Measurements from ENCODE around the gene SDK1.

The SDK1 gene

GRCh38 chr7:4166340-4166739 lies 865.3 kb downstream of the SDK1 start:
- Histone ChIP-seq H3K9me3 (ENCODE audit: control insufficient read depth in 2 of 2, low read length in 2 of 2) (no peaks in the 10 kb centered on the region), H3K27ac (ENCODE audit: low read length) (no peak overlapping the region), H3K4me1 (ENCODE audit: control insufficient read depth, insufficient read depth, low read length) (no peaks in the 10 kb centered on the region), H3K9ac (ENCODE audit: low read length in 2 of 2) (no peak overlapping the region), H3K27me3 (ENCODE audit: control insufficient read depth in 1 of 2, insufficient read depth in 2 of 2, low read length in 2 of 2) (no peaks in the 10 kb centered on the region), H3K4me3 (ENCODE audit: low read length in 2 of 2) (no peak overlapping the region), H3K36me3 (ENCODE audit: control insufficient read depth in 2 of 2, insufficient read depth in 2 of 2, low read length in 2 of 2) (no peaks in the 10 kb centered on the region)

DNA sequence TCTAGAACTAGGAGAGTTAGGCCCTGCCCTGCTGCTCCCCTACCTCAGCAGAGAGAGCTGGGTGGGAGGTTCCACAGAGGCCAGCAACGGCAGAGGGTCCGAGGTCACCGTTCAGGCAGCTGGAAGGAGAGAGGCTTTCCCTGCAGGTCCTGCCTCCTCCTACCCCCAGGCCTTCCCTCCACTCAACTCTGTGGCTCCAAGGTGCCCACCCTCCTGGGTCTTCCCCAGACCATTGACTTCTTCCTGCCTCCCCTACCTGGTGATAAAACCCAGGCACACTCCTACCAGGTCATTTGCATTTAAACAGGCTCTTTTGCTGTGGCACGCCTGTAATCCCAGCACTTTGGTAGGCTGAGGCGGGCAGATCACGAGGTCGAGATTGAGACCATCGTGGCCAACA lies 865.8 kb downstream of the SDK1 start:
- no peaks in the 10 kb centered on the region for H3K4me1 ChIP-seq (ENCODE audit: control insufficient read depth, insufficient read depth, low read length)
- no peak overlapping the region for H3K4me3 ChIP-seq (ENCODE audit: low read length in 2 of 2)
- H3K9ac ChIP-seq (ENCODE audit: low read length in 2 of 2), result no peak overlapping the region
- no peak overlapping the region for H3K27ac ChIP-seq (ENCODE audit: low read length)
- H3K27me3 ChIP-seq (ENCODE audit: control insufficient read depth in 1 of 2, insufficient read depth in 2 of 2, low read length in 2 of 2), result no peaks in the 10 kb centered on the region
- no peaks in the 10 kb centered on the region for H3K36me3 ChIP-seq (ENCODE audit: control insufficient read depth in 2 of 2, insufficient read depth in 2 of 2, low read length in 2 of 2)
- H3K9me3 ChIP-seq (ENCODE audit: control insufficient read depth in 2 of 2, low read length in 2 of 2), result no peaks in the 10 kb centered on the region

- H3K27me3 ChIP-seq (ENCODE audit: control insufficient read depth in 1 of 2, insufficient read depth in 2 of 2, low read length in 2 of 2), result no peaks in the 10 kb centered on the region
- H3K36me3 ChIP-seq (ENCODE audit: control insufficient read depth in 2 of 2, insufficient read depth in 2 of 2, low read length in 2 of 2), result no peaks in the 10 kb centered on the region
- H3K27ac ChIP-seq (ENCODE audit: low read length), result no peak overlapping the region
- no peaks in the 10 kb centered on the region for H3K4me1 ChIP-seq (ENCODE audit: control insufficient read depth, insufficient read depth, low read length)
- no peaks in the 10 kb centered on the region for H3K9me3 ChIP-seq (ENCODE audit: control insufficient read depth in 2 of 2, low read length in 2 of 2)
- no peak overlapping the region for H3K9ac ChIP-seq (ENCODE audit: low read length in 2 of 2)
- H3K4me3 ChIP-seq (ENCODE audit: low read length in 2 of 2), result no peak overlapping the region
These were observed 866.4 kb downstream of the SDK1 start for GRCh38 chr7:4167385-4167910.

- Histone ChIP-seq H3K4me3 (ENCODE audit: low read length in 2 of 2) (no peak overlapping the region), H3K27ac (ENCODE audit: low read length) (no peak overlapping the region), H3K36me3 (ENCODE audit: control insufficient read depth in 2 of 2, insufficient read depth in 2 of 2, low read length in 2 of 2) (no peaks in the 10 kb centered on the region), H3K27me3 (ENCODE audit: control insufficient read depth in 1 of 2, insufficient read depth in 2 of 2, low read length in 2 of 2) (no peaks in the 10 kb centered on the region), H3K9me3 (ENCODE audit: control insufficient read depth in 2 of 2, low read length in 2 of 2) (no peaks in the 10 kb centered on the region), H3K4me1 (ENCODE audit: control insufficient read depth, insufficient read depth, low read length) (no peaks in the 10 kb centered on the region), H3K9ac (ENCODE audit: low read length in 2 of 2) (no peak overlapping the region)
These were observed 867.0 kb downstream of the SDK1 start for GRCh38 chr7:4168041-4168440.

- Histone ChIP-seq H3K36me3 (ENCODE audit: control insufficient read depth in 2 of 2, insufficient read depth in 2 of 2, low read length in 2 of 2) (no peaks in the 10 kb centered on the region), H3K9ac (ENCODE audit: low read length in 2 of 2) (no peak overlapping the region), H3K27ac (ENCODE audit: low read length) (no peak overlapping the region), H3K9me3 (ENCODE audit: control insufficient read depth in 2 of 2, low read length in 2 of 2) (no peaks in the 10 kb centered on the region), H3K27me3 (ENCODE audit: control insufficient read depth in 1 of 2, insufficient read depth in 2 of 2, low read length in 2 of 2) (no peaks in the 10 kb centered on the region), H3K4me3 (ENCODE audit: low read length in 2 of 2) (no peak overlapping the region), H3K4me1 (ENCODE audit: control insufficient read depth, insufficient read depth, low read length) (no peaks in the 10 kb centered on the region)
These were observed 867.5 kb downstream of the SDK1 start for GRCh38 chr7:4168541-4168940.

DNA sequence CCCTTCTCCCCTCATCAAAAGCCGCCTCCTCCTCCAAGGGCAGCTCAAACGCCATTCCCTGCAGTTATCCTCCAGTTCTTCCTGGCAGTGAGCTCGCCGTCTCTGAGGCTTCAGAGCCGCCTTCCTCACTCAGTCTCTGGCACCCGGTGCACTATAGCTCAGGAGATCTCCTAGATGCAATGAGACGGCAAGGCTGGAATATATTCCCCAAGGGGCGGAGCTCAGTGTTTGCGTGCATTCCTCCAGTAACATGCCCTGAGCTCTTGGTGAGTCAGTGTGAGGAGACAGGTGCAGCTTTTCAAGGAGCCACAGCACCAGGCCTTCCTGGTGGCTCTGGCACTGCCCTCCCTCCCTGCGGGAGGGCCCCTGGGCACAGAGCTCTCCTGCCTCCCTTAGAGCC lies 868.4 kb downstream of the SDK1 start:
- Histone ChIP-seq H3K4me1 (ENCODE audit: control insufficient read depth, insufficient read depth, low read length) (no peaks in the 10 kb centered on the region), H3K36me3 (ENCODE audit: control insufficient read depth in 2 of 2, insufficient read depth in 2 of 2, low read length in 2 of 2) (no peaks in the 10 kb centered on the region), H3K27me3 (ENCODE audit: control insufficient read depth in 1 of 2, insufficient read depth in 2 of 2, low read length in 2 of 2) (no peaks in the 10 kb centered on the region), H3K9ac (ENCODE audit: low read length in 2 of 2) (no peak overlapping the region), H3K27ac (ENCODE audit: low read length) (no peak overlapping the region), H3K9me3 (ENCODE audit: control insufficient read depth in 2 of 2, low read length in 2 of 2) (no peaks in the 10 kb centered on the region), H3K4me3 (ENCODE audit: low read length in 2 of 2) (no peak overlapping the region)

GRCh38 chr7:4170997-4171786 lies 870.1 kb downstream of the SDK1 start:
- Histone ChIP-seq H3K4me1 (ENCODE audit: control insufficient read depth, insufficient read depth, low read length) (no peaks in the 10 kb centered on the region), H3K4me3 (ENCODE audit: low read length in 2 of 2) (no peak overlapping the region), H3K9me3 (ENCODE audit: control insufficient read depth in 2 of 2, low read length in 2 of 2) (no peaks in the 10 kb centered on the region), H3K36me3 (ENCODE audit: control insufficient read depth in 2 of 2, insufficient read depth in 2 of 2, low read length in 2 of 2) (no peaks in the 10 kb centered on the region), H3K9ac (ENCODE audit: low read length in 2 of 2) (no peak overlapping the region), H3K27me3 (ENCODE audit: control insufficient read depth in 1 of 2, insufficient read depth in 2 of 2, low read length in 2 of 2) (no peaks in the 10 kb centered on the region), H3K27ac (ENCODE audit: low read length) (no peak overlapping the region)

DNA sequence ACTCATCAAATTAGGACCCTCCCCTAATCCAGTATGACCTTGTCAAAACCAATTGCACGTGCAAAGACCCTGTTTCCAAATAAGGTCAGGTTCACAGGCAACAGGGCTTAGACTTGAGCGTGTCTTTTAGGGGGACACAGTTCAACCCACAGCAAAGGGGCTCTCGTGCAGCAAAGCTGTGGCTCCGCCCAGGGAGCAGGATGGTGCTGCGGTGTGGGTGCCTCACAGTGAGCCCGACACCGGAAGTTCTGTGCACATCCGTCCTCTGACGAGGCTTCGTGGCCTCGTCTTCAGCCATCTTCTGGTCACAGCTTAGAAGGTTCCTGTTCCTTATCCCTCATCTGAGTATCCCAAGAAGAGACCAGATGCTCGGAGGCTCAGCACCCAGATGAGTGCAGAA lies 871.8 kb downstream of the SDK1 start:
- H3K27ac ChIP-seq (ENCODE audit: low read length), result no peak overlapping the region

DNA sequence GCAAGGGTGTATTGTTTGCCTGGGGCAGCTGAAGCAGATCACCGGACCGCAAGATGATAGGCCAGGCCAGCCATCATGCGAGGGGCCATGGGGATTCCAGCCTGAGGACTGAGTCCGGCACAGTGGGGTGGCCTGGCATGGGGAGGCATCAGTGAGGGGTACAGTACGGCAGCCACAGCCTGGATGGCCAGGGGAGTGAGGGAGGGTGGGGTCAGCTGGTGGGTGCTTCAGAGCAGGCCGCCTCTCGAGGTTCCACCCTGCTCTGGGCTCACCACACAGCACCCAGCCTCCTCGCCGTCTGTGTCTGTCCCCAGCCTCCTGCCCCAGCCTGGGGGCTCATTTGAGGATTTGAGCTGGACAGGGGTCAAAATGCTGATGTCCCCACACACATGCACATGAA lies 872.6 kb downstream of the SDK1 start:
- Histone ChIP-seq H3K27me3 (ENCODE audit: control insufficient read depth in 1 of 2, insufficient read depth in 2 of 2, low read length in 2 of 2) (no peaks in the 10 kb centered on the region), H3K4me3 (ENCODE audit: low read length in 2 of 2) (no peak overlapping the region), H3K9me3 (ENCODE audit: control insufficient read depth in 2 of 2, low read length in 2 of 2) (no peaks in the 10 kb centered on the region), H3K4me1 (ENCODE audit: control insufficient read depth, insufficient read depth, low read length) (no peaks in the 10 kb centered on the region), H3K36me3 (ENCODE audit: control insufficient read depth in 2 of 2, insufficient read depth in 2 of 2, low read length in 2 of 2) (no peaks in the 10 kb centered on the region), H3K9ac (ENCODE audit: low read length in 2 of 2) (no peak overlapping the region), H3K27ac (ENCODE audit: low read length) (no peak overlapping the region)

More for the DNA sequence above, 871.8 kb downstream of the SDK1 start:
- Histone ChIP-seq H3K27me3 (ENCODE audit: control insufficient read depth in 1 of 2, insufficient read depth in 2 of 2, low read length in 2 of 2) (no peaks in the 10 kb centered on the region), H3K9me3 (ENCODE audit: control insufficient read depth in 2 of 2, low read length in 2 of 2) (no peaks in the 10 kb centered on the region), H3K4me1 (ENCODE audit: control insufficient read depth, insufficient read depth, low read length) (no peaks in the 10 kb centered on the region), H3K36me3 (ENCODE audit: control insufficient read depth in 2 of 2, insufficient read depth in 2 of 2, low read length in 2 of 2) (no peaks in the 10 kb centered on the region), H3K4me3 (ENCODE audit: low read length in 2 of 2) (no peak overlapping the region), H3K9ac (ENCODE audit: low read length in 2 of 2) (no peak overlapping the region)

DNA sequence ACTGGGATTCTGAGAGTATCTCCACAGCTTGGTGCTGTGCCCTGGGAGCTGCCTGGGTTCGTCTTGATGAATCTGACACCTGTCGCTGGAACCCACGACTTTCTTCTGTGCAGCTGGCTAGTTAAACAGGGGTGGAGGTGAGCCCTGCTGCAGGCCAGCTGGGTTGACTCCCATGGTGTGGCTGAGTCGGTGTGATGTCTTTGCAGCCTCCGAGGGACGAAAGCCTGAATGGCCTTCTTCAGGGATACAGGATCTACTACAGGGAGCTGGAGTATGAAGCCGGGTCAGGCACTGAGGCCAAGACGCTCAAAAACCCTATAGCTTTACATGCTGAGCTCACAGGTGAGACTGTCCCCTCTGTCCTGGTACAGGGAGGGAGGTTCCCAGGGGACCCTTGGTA lies 873.0 kb downstream of the SDK1 start:
- H3K27me3 ChIP-seq (ENCODE audit: control insufficient read depth in 1 of 2, insufficient read depth in 2 of 2, low read length in 2 of 2), result no peaks in the 10 kb centered on the region
- H3K36me3 ChIP-seq (ENCODE audit: control insufficient read depth in 2 of 2, insufficient read depth in 2 of 2, low read length in 2 of 2), result no peaks in the 10 kb centered on the region
- no peak overlapping the region for H3K27ac ChIP-seq (ENCODE audit: low read length)
- H3K9me3 ChIP-seq (ENCODE audit: control insufficient read depth in 2 of 2, low read length in 2 of 2), result no peaks in the 10 kb centered on the region
- H3K4me3 ChIP-seq (ENCODE audit: low read length in 2 of 2), result no peak overlapping the region
- H3K9ac ChIP-seq (ENCODE audit: low read length in 2 of 2), result no peak overlapping the region
- no peaks in the 10 kb centered on the region for H3K4me1 ChIP-seq (ENCODE audit: control insufficient read depth, insufficient read depth, low read length)

- no peaks in the 10 kb centered on the region for H3K4me1 ChIP-seq (ENCODE audit: control insufficient read depth, insufficient read depth, low read length)
- H3K36me3 ChIP-seq (ENCODE audit: control insufficient read depth in 2 of 2, insufficient read depth in 2 of 2, low read length in 2 of 2), result no peaks in the 10 kb centered on the region
- no peaks in the 10 kb centered on the region for H3K27me3 ChIP-seq (ENCODE audit: control insufficient read depth in 1 of 2, insufficient read depth in 2 of 2, low read length in 2 of 2)
- H3K9ac ChIP-seq (ENCODE audit: low read length in 2 of 2), result no peak overlapping the region
- H3K4me3 ChIP-seq (ENCODE audit: low read length in 2 of 2), result no peak overlapping the region
- no peaks in the 10 kb centered on the region for H3K9me3 ChIP-seq (ENCODE audit: control insufficient read depth in 2 of 2, low read length in 2 of 2)
- no peak overlapping the region for H3K27ac ChIP-seq (ENCODE audit: low read length)
These were observed 873.4 kb downstream of the SDK1 start for GRCh38 chr7:4174451-4174850.

Data from stomach smooth muscle (tissue), 2 donors.